Activated CD4-positive, alpha-beta T cell treated with anti-CD3 and anti-CD28 coated beads for 36 hours (primary cell): Measurements from ENCODE around the gene RGS18. TPM values are rescaled to one million over a fixed set of nuclear protein-coding genes. Genes with fewer than 3 reads are reported as not detected.

Source experiments
- ATAC-seq: fragments of 200-7000 bp; cut with Tn5 transposase; one replicate; pipeline ENCODE4 v1.10.0; 2021; ENCODE audit warnings: mild to moderate bottlenecking, moderate library complexity
- CTCF ChIA-PET: fragments of 350-600 bp; sonication (Branson Sonifier 250); formaldehyde crosslinking; loops from one replicate; lab custom pipeline; 2021; ENCODE audit warnings: antibody characterized with exemption; lab: Charles Lee
- POLR2A ChIA-PET: fragments of 350-600 bp; sonication (Branson Sonifier 250); formaldehyde crosslinking; loops from one replicate; lab custom pipeline; 2021; ENCODE audit warnings: antibody characterized with exemption, inconsistent platforms; lab: Charles Lee
- DNase-seq: peaks from one replicate; pipeline ENCODE4 v3.0.0-alpha.2; 2020
- H3K27ac Mint-ChIP-seq: one replicate; pipeline ENCODE4 v1.8.0; 2021; ENCODE audit warnings: mixed read lengths
- H3K27me3 Mint-ChIP-seq: one replicate; pipeline ENCODE4 v1.8.0; 2021; ENCODE audit warnings: mixed read lengths
- H3K36me3 Mint-ChIP-seq: one replicate; pipeline ENCODE4 v1.8.0; 2021; ENCODE audit warnings: low read depth, mixed read lengths
- H3K4me1 Mint-ChIP-seq: one replicate; pipeline ENCODE4 v1.8.0; 2021; ENCODE audit warnings: mixed read lengths
- H3K4me3 Mint-ChIP-seq: one replicate; pipeline ENCODE4 v1.8.0; 2021; ENCODE audit warnings: mild to moderate bottlenecking, moderate library complexity, mixed read lengths
- H3K9me3 Mint-ChIP-seq: one replicate; pipeline ENCODE4 v1.8.0; 2021; ENCODE audit warnings: low read depth, mixed read lengths
- intact Hi-C, 2 experiments: fragments of 100-400 bp; cut with DNase I in 1 of 2; cut with micrococcal nuclease in 1 of 2; formaldehyde crosslinking; loops; one replicate each; pipeline versions ENCODE4 v1.14.2 to v1.15.1; 2022 to 2024; cut with DNase I, micrococcal nuclease
- total RNA-seq, 2 experiments: library from RNA; stranded (reverse); gene quantifications; one replicate each; pipeline ENCODE4 v1.2.3, GENCODE V29; 2021

RGS18 gene
- total RNA-seq, 2 experiments from 2014 or later: not detected

DNA sequence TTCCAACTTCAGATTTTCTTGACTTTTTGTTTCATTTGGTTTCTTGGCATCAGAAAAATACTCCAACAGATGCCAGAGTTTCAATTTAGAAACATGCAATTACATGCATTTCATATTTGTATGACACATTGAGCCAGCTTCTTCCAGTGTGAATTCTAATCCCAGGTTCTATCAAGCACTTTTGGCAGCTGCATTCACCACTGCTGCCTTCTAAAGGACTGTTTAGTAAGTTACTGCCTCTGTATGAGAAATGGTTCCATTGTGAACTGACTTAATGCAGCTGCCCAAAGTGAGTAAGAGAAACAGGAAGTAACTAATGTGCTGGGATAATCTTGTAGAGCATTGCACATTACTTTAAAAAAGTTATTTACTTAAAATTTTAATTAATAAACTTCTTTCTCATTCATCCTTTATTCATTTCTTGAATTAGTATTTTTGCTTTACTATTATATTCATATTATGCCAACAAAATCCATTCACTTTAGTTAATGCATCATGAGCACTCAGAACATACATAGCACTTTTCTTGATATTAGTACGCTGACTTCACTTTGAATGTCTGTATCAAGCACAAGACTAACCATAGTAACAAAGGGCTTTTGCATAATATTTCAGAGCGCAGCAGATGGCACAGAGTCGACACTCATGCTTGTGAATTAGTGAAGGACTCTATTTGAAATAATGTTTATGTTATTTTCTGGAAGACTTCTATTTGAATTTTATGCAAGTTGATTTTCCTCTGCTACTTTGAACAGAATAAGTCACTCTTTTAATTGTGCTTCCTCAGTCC lies 9.8 kb downstream of the RGS18 start:
- intact Hi-C loops: no loop called here
- DNase-seq (no peak), ATAC-seq (no peak)
- POLR2A ChIA-PET: no interaction called here
- Mint-ChIP-seq H3K27ac (no peak overlapping the region), H3K4me3 (no peak overlapping the region), H3K36me3 (no peaks in the 10 kb centered on the region), H3K4me1 (no peaks in the 10 kb centered on the region), H3K9me3 (peaks cover 3% of the 10 kb centered on the region), H3K27me3 (no peaks in the 10 kb centered on the region)
- CTCF ChIA-PET: no interaction called here

- Mint-ChIP-seq H3K9me3 (peaks cover 3% of the 10 kb centered on the region), H3K27ac (no peak overlapping the region), H3K36me3 (no peaks in the 10 kb centered on the region), H3K27me3 (no peaks in the 10 kb centered on the region), H3K4me1 (no peaks in the 10 kb centered on the region), H3K4me3 (no peak overlapping the region)
- POLR2A ChIA-PET: no interaction called here
- CTCF ChIA-PET: no interaction called here
- no peak for ATAC-seq
- intact Hi-C loops: no loop called here
- DNase-seq: no peak
Observed at GRCh38 chr1:192168964-192169363, 10.7 kb downstream of the RGS18 start.

- CTCF ChIA-PET: no interaction called here
Observed at GRCh38 chr1:192170196-192170984, 12.1 kb downstream of the RGS18 start.

DNA sequence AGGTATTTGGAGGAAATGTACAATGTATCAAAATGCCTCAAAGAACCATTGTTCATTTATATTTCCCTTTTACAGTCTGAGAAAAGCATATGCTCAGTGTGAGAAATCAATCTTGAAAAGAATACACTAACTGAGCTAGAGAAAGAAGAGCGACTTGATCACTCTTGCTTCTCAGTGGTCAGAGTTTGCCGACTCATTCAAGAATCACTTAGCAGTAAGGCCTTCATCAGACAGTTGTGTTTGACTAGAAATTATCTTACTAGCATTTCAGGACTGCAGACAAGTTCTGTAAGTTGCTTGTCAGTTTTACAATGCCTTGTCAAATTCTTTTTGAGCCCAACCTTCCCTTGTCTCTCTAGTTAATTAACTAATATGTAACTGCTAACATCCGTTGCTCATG lies 12.9 kb downstream of the RGS18 start:
- CTCF ChIA-PET: no interaction called here
- Mint-ChIP-seq H3K27me3 (no peaks in the 10 kb centered on the region), H3K9me3 (no peaks in the 10 kb centered on the region), H3K36me3 (no peaks in the 10 kb centered on the region), H3K4me1 (no peaks in the 10 kb centered on the region), H3K27ac (no peak overlapping the region), H3K4me3 (no peak overlapping the region)
- intact Hi-C loops: no loop called here
- ATAC-seq (no peak), DNase-seq (no peak)
- POLR2A ChIA-PET: no interaction called here

More at GRCh38 chr1:192170196-192170984, 12.1 kb downstream of the RGS18 start:
- no peaks in the 10 kb centered on the region for H3K27me3 Mint-ChIP-seq
- no peak for DNase-seq
- intact Hi-C loops: no loop called here
- H3K36me3 Mint-ChIP-seq: no peaks in the 10 kb centered on the region
- no peaks in the 10 kb centered on the region for H3K4me1 Mint-ChIP-seq
- POLR2A ChIA-PET: no interaction called here
- peaks cover under 1% of the 10 kb centered on the region for H3K9me3 Mint-ChIP-seq
- no peak for ATAC-seq
- H3K27ac Mint-ChIP-seq: no peak overlapping the region
- H3K4me3 Mint-ChIP-seq: no peak overlapping the region

DNA sequence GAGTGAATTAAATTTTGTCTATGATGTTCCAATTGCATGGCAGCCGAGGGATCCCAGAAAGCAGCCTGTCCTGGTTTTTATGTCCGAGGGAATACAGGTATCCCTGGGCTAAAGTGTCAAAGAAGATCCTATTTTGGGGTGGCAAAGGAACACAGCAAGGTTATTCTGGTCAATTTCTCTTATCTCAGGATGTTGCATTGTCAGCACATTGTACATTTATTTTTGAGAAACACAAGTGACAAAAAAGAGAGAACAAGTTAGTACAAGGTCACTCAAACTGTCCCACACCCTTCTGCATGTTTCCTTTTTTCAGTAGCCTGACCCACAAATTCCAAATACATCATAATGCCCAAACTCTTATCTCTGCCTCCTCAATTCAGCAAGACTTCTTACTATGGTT lies 17.7 kb downstream of the RGS18 start:
- ATAC-seq (no peak), DNase-seq (no peak)
- no peaks in the 10 kb centered on the region for H3K4me1 Mint-ChIP-seq
- no peaks in the 10 kb centered on the region for H3K36me3 Mint-ChIP-seq
- intact Hi-C loops: no loop called here
- H3K27ac Mint-ChIP-seq: no peak overlapping the region
- POLR2A ChIA-PET: no interaction called here
- no peaks in the 10 kb centered on the region for H3K9me3 Mint-ChIP-seq
- CTCF ChIA-PET: no interaction called here
- H3K27me3 Mint-ChIP-seq: no peaks in the 10 kb centered on the region
- no peak overlapping the region for H3K4me3 Mint-ChIP-seq

DNA sequence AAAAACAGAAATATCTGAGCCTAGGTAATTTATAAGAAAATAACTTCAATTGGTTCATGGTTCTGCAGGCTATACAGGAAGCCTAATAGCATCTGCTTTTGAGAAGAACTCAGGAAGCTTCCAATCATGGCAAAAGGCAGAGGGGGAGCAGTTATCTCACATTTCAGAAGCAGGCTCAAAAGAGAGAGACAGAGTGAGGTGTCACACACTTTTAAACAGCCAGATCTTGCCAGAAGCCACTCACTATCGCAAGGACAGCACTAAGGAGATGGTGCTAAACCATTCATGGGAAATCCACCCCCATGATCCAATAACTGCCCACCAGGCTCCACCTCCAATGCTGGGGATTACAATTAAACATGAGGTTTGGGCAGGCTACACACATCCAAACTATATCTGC lies 25.5 kb downstream of the RGS18 start:
- Mint-ChIP-seq H3K9me3 (no peaks in the 10 kb centered on the region), H3K36me3 (no peaks in the 10 kb centered on the region), H3K27me3 (no peaks in the 10 kb centered on the region), H3K4me1 (no peaks in the 10 kb centered on the region), H3K4me3 (no peak overlapping the region), H3K27ac (no peak overlapping the region)
- ATAC-seq (no peak), DNase-seq (no peak)
- intact Hi-C loops: no loop called here
- ChIA-PET CTCF (no interaction called here), POLR2A (no interaction called here)

DNA sequence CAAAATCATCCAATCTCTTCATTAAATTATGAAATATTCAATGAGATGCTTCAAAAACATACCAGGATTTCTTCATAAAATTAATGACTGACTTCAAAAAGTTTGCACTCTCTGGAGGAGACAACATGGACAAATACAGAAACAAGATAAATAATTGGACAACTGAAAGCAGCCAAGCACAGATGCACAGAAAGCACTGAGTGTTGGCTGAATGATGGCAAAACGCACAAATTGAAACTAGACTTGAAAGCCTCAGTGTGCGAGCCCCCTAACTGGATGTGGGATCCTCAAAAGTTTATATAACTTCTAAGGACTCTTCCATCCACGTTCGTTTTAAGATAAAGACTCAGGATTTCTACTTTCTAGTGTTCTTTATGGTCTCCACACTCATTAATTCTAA lies 27.9 kb downstream of the RGS18 start:
- H3K4me3 Mint-ChIP-seq: no peak overlapping the region
- H3K9me3 Mint-ChIP-seq: no peaks in the 10 kb centered on the region
- no peak overlapping the region for H3K27ac Mint-ChIP-seq
- ChIA-PET CTCF (no interaction called here), POLR2A (no interaction called here)
- DNase-seq (no peak), ATAC-seq (no peak)
- intact Hi-C loops: no loop called here
- no peaks in the 10 kb centered on the region for H3K4me1 Mint-ChIP-seq
- no peaks in the 10 kb centered on the region for H3K27me3 Mint-ChIP-seq
- no peaks in the 10 kb centered on the region for H3K36me3 Mint-ChIP-seq

GRCh38 chr1:192190066-192190465 lies 31.8 kb downstream of the RGS18 start:
- no peaks in the 10 kb centered on the region for H3K36me3 Mint-ChIP-seq
- H3K9me3 Mint-ChIP-seq: no peaks in the 10 kb centered on the region

DNA sequence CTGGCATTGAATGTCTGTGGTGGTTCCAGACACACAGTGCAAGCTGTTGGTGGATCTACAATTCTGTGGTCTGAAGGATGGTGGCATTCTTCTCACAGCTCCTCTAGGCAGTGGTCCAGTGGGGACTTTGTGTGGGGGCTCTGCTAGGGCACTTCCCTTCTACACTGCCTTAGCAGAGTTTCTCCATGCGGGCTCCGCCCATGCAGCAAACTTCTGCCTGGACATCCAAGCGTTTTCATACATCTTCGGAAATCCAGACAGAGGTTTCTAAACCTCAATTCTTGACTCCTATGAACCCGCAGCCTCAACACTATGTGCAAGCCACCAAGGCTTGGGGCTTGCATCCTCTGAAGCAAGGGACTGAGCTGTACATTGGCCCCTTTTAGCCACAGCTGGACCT lies 43.0 kb downstream of the RGS18 start:
- H3K4me3 Mint-ChIP-seq: no peak overlapping the region

More at GRCh38 chr1:192190066-192190465, 31.8 kb downstream of the RGS18 start:
- H3K27ac Mint-ChIP-seq: no peak overlapping the region
- intact Hi-C loops: no loop called here
- ATAC-seq (no peak), DNase-seq (no peak)
- H3K27me3 Mint-ChIP-seq: no peaks in the 10 kb centered on the region
- ChIA-PET POLR2A (no interaction called here), CTCF (no interaction called here)
- no peak overlapping the region for H3K4me3 Mint-ChIP-seq
- H3K4me1 Mint-ChIP-seq: no peaks in the 10 kb centered on the region

GRCh38 chr1:192224396-192224795 lies 66.1 kb downstream of the RGS18 start:
- CTCF ChIA-PET: no interaction called here
- no peak overlapping the region for H3K27ac Mint-ChIP-seq
- peaks cover 4% of the 10 kb centered on the region for H3K9me3 Mint-ChIP-seq
- no peak overlapping the region for H3K4me3 Mint-ChIP-seq
- POLR2A ChIA-PET: no interaction called here
- DNase-seq (no peak), ATAC-seq (no peak)
- no peaks in the 10 kb centered on the region for H3K27me3 Mint-ChIP-seq
- intact Hi-C loops: no loop called here
- no peaks in the 10 kb centered on the region for H3K4me1 Mint-ChIP-seq
- no peaks in the 10 kb centered on the region for H3K36me3 Mint-ChIP-seq

More for the DNA sequence above, 43.0 kb downstream of the RGS18 start:
- ChIA-PET CTCF (no interaction called here), POLR2A (no interaction called here)
- intact Hi-C loops: no loop called here
- H3K36me3 Mint-ChIP-seq: no peaks in the 10 kb centered on the region
- H3K4me1 Mint-ChIP-seq: no peaks in the 10 kb centered on the region
- no peaks in the 10 kb centered on the region for H3K9me3 Mint-ChIP-seq
- no peak for ATAC-seq
- no peak for DNase-seq
- no peaks in the 10 kb centered on the region for H3K27me3 Mint-ChIP-seq
- H3K27ac Mint-ChIP-seq: no peak overlapping the region

DNA sequence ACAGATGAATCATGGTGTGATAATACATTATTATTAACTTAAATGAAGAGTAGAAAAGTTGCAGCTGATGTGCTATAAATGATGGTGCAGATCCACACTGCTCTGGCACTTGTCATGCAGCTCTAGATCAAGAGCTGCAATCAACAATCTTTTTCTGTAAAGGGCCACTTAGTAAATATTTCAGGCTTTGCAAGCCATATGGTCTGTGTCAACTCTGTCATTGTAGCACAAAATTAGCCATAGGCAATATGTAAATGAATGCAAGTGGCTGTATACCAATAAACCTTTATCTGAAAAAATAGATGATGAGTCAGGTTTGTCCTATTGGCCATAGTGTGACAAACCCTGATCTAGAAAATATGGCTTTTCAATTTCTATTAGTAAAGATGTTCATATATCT lies 66.6 kb downstream of the RGS18 start:
- intact Hi-C loops: no loop called here
- Mint-ChIP-seq H3K9me3 (peaks cover 4% of the 10 kb centered on the region), H3K4me1 (no peaks in the 10 kb centered on the region), H3K4me3 (no peak overlapping the region), H3K36me3 (no peaks in the 10 kb centered on the region), H3K27me3 (no peaks in the 10 kb centered on the region), H3K27ac (no peak overlapping the region)
- ChIA-PET POLR2A (no interaction called here), CTCF (no interaction called here)
- DNase-seq (no peak), ATAC-seq (no peak)

DNA sequence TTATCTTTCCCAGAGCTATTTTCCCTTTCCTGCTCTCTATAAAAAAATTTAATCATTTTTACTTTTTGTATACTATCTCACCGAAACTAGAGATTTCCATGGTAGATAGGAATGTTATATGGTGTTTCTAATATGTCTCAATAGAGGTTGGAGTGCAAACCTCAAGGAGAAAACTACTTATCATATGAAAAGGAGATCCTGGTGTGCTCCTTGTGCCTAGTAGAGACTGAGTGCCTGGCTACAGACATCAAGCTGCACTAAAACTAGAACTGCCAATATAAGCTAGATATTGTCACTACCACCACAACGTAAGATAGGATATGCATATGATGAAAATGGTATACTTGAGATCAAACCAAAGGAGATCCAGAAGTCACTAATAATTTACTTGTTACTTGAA lies 67.0 kb downstream of the RGS18 start:
- POLR2A ChIA-PET: no interaction called here
- Mint-ChIP-seq H3K4me1 (no peaks in the 10 kb centered on the region), H3K36me3 (no peaks in the 10 kb centered on the region), H3K9me3 (peaks cover 4% of the 10 kb centered on the region), H3K27ac (no peak overlapping the region), H3K4me3 (no peak overlapping the region), H3K27me3 (no peaks in the 10 kb centered on the region)
- intact Hi-C loops: no loop called here
- no peak for ATAC-seq
- CTCF ChIA-PET: no interaction called here
- no peak for DNase-seq
